NCI-H2227 (cell line): Measurements from ENCODE around the gene RNF212.
"Not testable (repeated sequence)": the region's sequence is repeated elsewhere in the genome, so short reads cannot be mapped to it uniquely, and the experiment has no call there.

Experiments used
- DNase-seq: peaks from one replicate; lab custom pipeline; 2025; ENCODE audit not compliant: unreplicated experiment; lab: John Stamatoyannopoulos, UW

The RNF212 gene

DNA sequence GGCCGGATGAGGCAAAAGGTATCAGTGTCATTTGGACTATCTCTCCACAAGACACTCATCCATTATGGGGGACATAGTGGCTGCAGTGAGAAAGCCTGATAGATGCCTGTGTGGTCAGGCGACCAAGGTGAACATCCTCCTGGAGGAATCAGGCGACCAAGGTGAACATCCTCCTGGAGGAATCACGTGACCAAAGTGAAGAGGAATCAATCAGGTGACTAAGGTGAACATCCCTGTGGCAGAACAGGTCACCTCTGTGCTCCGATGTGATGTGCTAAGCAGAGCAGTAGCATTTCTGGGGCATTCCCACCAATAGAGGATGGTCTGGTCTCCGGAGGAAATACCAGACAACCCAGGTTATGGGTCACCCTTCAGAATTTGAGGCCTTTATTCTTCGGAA lies 44.0 kb downstream of the RNF212 start:
- no peak for DNase-seq

DNA sequence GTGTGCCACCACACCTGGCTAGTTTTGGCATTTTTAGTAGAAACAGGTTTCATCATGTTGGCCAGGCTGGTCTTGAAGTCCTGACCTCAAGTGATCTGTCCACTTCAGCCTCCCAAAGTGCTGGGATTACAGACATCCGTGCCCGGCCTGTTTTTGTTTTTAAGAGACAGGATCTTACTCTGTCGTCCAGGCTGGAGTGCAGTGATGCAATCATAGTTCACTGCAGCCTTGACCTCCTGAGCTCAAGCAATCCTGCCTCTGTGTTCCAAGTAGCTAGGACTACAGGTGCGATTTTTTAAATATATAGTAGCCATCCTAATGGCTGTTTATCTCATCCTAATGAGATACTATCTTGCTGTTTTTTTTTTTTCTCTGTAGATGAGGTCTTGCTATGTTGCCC lies 47.6 kb downstream of the RNF212 start:
- DNase-seq: no peak

DNA sequence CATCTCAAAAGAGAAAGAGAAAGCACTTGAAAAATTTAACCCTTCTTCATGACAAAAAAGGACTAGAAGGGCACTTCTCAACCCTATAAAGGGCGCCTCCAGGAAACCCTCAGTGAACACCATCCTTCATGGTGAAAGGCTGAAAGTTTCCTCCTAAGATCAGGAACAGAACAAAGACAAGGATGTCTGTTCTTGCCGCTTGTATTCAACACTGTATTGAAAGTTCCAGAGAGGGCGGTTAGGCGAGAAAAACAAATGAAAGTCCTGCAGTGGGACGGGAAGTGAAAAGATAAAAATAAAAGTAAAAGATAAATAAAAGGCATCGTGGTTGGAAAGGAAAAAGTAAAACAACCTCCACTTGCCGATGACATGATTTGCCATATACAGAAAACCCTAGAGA lies 50.9 kb downstream of the RNF212 start:
- no peak for DNase-seq

DNA sequence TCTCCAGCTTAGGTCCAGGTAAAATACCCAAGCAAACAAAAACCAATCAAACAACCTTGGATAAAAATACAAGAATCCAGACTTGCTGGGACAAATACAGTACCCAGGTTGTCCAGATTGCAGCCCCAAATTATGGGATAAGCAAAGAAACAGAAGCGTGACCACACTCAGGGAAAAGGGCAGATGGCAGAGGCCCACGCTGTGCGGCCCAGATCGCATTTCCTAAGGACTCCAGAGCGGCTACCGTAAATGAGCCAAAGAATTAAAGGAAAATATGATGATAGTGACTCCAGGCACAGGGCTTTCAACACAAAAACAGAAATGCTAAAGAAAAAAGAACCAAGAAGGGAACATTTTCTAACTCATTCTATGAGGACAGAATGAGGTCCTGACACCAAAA lies 51.6 kb downstream of the RNF212 start:
- no peak for DNase-seq

DNA sequence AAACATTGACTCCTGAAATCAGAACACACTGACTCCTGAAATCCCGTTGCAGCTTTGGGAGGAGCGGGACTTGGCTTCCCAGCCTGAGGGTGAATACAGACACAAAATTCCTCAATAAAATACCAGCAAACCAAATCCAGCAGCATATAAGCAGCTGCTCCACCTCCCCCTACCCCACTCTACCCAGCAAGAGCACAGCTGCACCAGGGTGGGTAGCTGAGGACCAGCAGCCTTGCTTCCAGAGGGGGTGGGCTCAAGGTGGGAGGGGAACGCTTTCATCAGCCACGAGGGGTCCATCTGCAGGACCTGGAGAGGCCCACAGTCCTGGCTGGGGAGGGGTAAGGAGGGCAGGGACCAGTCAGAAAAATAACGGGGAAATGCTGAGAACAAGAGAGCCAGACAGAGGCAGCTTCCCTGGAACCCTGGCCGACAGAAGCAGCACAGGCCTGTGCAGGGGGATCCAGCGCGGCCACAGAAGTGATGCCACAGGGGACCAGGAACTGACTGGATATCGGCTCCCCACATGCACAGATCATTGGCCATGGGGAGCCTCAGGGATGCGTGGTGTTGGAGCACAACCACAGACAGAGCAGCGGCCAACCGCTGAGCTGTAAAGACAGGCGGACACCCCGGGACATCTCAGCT lies 52.2 kb downstream of the RNF212 start:
- DNase-seq: no peak

DNA sequence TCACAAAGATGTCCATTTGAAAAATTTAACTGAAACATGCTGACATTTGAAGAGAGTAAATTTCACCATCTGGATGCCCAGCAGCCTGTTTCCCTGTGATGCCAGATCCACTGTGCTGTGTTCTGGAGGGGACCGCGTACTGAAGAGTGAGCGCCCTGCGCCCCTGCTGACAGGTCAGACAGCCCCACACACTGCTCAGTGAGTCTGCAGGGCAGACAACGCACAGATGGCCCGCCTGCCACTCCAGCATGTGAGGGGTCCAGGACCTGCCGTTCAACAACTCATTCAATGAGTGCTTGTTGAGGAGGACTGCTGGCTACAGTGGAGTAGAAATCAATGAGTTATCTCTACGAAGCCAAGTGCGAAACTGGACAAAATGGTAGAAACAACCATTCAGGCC lies 52.7 kb downstream of the RNF212 start:
- DNase-seq: no peak

DNA sequence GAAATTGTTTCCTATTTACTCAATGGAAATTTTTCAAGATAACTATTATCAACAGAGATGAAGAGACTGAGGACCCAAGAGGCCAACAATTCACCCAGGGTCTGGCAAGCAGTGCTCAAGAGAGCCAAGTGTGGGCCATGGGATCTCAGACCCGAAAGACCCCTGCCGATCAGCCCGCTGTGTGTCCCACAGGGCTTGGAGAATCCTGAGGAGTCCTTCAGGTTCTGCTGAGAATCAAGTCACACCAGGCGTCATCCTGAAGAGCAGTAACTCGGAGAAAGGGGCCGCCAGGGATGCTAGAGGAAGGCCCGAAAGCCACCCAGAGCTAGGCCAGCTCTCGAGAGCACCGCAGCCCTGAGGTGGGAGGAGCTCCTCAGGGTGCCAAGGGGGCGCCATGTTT lies 53.2 kb downstream of the RNF212 start:
- DNase-seq: no peak

DNA sequence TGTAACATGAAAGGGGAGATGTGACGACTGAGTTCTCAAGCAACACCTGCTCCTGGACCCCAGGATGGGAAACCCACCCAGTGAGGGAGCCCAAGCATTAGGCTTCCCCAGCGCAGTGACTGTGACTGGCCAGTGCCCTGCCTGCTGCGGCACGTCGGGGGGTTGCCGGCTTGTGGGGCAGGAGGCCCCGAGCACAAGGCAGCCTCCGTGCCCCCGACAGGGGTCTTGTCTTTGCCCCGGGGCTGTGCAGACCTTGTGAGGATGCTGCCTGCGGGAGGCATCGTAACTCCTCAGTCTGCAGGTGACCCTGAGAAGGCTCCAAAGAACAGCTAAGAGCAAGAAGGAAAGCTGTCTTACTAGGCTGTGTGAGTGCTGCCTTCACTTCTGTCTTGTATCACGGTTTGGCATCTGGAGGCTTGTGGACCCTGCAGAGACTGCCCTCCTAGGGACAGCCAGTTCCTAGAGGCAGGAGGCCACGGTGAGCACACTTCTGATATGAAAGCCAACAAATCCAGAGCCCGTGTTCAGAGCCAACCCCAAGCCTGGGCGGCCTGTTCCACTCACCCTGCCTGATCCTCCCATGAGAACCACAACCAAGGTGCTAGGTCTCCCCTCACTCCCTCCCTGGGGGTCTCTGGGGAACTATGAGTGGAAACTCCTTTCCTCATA lies 54.2 kb downstream of the RNF212 start:
- DNase-seq: no peak

DNA sequence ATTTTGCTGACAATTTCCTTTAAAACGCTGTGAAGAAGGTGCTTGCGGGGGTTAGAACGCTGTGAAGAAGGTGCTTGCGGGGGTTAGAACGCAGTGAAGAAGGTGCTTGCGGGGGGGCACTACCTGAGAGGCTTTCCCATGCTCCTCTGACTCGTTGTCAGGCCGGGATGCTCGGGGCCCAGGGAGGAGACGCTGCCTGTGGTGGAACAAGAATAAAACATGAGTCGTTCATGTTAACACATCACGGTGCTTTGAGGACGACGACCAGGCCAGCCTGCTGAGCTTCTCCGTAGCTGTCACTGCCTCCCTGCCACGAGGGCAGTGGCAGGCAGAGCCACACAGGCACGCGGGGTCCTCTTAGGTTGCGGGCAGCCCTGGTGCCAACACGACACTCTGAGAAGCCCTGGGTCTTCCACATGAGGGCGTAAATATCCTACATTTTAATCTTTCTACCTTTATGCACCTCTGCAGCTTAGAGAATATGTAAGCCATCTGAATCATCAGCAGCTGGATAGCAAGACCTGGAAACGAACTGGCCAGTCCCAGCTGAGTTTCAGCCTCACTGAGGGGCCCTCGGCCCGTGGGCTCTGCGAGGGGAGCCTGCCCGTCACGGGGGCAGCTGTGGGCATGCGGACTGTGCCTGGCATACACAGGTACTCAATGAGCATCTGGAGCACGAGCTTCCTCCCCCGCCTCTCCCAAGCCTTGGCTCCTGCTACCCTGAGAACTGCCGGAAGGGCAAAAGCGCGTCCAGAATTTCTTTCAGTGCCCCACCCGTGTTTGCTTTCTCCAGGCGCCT lies 55.0 kb downstream of the RNF212 start:
- DNase-seq: no peak

DNA sequence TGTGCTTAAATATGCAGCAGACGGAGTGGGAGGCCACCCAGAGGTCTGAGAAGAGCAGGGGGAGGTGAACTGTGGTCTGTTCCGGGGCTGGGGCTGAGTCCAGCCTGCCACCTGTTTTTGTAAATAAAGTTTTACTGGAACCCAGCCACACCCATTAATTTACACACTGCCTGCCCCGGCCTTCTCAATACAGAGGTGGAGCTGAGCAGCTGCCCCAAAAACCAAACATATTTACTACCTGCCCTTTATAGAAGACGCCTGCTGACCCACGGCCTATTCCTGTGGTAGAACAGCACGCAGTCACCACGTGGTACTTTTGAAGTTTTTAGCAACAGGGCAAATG lies 56.0 kb downstream of the RNF212 start:
- DNase-seq: no peak

DNA sequence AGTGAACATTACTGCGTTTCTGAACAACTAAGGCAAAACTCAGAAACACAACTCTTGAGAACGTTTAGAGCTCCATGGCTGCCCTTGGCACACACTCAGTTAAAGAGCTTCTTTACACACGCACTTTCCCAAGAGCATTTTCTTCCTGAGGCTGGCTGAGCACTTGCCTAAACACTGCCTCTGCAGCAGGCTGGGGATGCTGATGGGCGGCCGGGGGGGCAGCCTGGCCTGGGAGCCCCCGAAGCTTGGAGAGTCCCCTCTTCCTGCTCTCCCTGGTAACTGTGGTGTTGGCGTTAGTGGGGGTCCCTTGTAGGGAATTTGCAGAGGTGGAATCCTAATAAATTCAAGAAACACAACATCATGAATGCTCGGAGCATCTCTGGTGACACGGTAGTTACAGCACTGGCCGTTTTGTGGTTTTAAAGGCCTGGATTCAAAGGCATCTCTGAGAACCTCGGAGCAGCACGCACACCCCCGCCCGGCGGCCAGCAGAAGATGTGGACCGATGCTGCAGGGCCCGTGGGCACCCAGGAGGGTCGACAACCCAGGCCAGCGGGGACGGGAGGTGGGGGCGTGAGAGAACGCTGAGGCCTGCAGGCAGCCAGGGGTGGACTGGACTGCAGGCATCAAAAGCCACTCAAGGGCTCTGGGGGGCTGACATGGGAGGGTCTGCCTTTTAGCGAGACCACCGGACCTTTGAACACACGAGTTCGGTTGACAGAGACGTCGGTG lies 56.5 kb downstream of the RNF212 start:
- no peak for DNase-seq

DNA sequence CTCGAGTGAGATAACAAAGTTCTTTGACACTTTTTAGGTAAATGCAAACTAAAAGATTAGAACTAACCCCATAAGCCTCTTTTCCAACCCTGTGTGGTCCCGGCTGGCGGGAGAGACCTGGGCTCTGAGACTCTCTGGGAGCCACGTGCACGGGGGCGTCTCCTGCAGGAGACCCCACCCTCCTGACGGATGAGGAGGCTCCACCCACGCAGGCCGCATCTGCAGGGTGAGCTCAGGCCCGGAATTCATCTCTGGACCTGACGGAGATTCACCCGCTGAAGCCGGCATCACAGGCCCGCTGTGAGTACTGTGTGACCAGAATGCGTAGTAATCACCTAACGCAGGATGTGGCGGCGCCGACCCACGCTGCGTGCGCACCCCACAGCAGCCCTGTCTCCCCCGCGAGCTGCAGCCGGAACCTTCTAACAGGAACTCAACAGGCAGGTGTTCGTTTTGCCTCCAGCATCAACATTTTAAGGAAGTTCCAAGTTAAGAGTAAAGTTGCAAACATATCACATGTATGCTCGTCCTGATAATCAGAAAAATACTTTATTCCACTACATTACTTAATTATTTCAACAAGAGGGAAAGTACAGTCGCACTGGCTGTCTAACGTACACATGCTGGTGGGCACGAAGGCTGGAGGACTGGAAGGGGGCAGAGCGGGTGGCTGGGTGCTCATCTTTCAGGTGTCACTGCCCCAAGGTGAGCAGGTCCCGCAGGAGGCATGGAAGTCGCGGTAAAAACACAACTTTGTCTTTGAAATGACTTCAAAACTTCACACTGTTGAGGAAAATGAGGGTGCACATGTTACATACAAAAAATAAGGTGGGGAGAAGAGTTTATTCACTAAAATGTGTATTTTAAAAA lies 57.4 kb downstream of the RNF212 start:
- peak; percentile 69 for DNase-seq

DNA sequence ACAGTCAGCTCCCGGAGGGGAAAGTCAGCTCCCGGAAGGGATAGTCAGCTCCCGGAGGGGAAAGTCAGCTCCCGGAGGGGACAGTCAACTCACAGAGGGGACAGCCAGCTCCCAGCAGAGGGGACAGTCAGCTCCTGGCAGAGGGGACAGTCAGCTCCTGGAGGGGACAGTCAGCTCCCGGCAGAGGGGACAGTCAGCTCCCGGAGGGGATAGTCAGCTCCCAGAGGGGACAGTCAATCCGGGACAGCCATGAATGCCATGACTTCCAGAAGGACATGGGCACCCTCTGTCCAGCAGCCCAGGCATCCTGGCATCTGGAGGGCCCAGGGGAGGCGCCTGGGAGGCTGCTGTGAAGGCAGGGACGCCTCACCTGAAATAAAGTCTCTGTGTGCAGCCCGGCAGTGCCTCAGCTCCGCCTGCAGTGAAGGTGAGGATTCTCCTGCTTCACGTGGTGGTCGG lies 58.1 kb downstream of the RNF212 start:
- not testable (repeated sequence) for DNase-seq

DNA sequence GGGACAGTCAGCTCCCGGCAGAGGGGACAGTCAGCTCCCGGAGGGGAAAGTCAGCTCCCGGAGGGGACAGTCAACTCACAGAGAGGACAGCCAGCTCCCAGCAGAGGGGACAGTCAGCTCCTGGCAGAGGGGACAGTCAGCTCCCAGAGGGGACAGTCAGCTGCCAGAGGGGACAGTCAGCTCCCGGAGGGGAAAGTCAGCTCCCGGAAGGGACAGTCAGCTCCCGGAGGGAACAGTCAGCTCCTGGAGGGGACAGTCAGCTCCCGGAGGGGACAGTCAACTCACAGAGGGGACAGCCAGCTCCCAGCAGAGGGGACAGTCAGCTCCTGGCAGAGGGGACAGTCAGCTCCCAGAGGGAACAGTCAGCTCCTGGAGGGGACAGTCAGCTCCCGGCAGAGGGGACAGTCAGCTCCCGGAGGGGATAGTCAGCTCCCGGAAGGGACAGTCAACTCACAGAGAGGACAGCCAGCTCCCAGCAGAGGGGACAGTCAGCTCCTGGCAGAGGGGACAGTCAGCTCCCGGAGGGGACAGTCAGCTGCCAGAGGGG lies 58.6 kb downstream of the RNF212 start:
- DNase-seq: not testable (repeated sequence)

DNA sequence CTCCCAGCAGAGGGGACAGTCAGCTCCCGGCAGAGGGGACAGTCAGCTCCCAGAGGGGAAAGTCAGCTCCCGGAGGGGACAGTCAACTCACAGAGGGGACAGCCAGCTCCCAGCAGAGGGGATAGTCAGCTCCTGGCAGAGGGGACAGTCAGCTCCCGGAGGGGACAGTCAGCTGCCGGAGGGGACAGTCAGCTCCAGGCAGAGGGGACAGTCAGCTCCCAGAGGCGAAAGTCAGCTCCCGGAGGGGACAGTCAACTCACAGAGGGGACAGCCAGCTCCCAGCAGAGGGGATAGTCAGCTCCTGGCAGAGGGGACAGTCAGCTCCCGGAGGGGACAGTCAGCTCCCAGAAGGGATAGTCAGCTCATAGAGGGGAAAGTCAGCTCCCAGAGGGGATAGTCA lies 59.5 kb downstream of the RNF212 start:
- not testable (repeated sequence) for DNase-seq

DNA sequence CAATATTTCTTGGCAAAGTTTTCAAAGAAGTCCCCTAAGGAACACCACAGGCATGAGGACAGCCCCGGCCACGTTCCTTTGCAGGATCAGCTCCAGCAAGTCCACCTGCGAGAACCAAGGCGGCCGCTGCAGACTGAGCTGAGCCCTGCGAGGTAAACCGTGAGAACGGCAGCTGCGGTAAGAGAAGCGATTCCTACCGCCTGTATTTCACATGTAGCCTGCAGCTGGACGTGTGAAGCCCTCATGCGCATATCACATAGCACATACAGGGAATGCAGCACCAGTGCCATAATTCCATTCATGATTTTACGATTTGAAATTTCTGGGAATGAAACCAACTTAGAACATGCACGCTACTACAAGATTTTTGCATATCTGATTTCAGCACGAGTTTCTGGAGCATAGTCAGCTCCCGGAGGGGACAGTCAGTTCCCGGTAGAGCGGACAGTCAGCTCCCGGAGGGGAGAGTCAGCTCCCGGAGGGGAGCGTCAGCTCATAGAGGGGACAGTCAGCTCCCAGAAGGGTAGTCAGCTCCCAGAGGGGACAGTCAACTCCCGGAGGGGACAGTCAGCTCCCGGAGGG lies 60.2 kb downstream of the RNF212 start:
- DNase-seq: peak; percentile 6

DNA sequence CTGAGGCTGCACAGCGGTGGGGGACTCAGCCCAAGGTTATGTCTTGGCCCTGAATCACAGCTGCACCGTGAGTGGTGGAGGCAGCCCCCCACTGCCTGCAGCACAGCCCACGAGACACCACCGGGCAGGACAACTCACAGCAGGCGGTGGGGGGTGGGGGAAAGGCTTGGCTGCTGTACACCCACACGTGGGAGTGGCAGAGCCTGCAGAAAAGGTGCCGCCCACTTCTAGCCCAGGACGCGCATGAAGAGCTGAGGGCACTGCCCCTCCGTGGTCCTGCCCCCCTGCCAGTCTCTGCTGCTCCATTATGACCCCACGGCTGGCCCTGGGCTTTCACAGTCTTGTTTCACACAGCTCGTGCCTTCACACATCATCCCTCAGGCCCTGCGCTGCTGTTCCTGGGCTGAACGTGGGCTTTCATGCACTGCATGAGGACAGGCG lies 61.1 kb downstream of the RNF212 start:
- DNase-seq: no peak

DNA sequence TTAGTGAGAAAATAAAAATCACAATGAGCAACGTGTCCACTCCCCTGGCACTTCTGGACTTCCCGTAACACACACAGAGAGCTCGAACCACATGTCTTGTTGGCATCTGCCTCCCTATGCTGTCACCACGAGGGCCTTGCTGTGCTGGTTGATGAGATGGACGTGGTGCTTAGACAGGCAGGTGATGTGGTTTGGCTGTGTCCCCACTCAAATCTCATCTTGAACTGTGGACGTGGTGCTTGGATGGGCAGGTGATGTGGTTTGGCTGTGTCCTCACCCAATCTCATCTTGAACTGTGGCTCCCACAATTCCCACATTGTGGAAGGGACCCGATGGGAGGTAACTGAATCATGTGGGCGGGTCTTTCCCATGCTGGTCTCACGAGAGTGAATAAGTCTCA lies 61.9 kb downstream of the RNF212 start:
- no peak for DNase-seq

DNA sequence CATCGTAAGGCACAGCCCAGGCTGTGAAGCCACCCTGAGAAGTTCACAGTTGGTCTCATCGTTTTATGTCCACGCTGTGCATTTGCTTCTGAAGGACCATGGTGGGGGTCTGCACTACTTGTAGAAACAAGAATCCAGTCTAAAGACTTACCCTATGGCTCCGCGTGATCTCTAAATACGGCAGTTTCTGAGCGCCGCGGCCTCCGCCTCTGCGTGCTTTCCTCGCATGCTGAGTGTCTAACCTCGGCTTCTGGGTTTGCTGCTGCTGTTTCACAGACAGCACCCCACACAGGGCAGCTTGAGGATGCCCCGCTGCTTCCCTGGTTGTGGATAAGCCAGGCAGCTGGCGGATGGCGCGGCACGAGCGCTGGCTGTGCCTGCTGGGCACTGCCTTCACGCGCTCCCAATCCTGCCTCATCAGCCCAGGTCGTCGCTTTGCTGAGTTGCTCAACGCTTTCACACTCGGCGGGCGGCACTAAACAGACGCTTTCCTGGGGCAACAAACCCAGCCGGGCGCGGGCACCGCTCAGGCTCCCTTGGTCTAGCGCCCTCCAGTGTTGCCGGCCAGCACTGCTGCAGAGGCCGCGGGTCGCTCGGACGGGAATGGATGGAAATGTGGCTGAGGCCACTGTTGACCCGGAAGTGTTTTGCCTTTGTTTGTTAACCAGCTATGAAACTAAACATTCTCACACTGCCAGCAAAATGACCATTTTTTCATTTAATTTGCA lies 62.7 kb downstream of the RNF212 start:
- DNase-seq: no peak
